Neural progenitor cell (in vitro differentiated cells): ENCODE data around the gene SIRT7.

Experiments used
- CTCF ChIP-seq: fragments of 200-600 bp; sonication (generic); IDR thresholded peaks from 2 replicates; pipeline ENCODE4 v1.5.1; 2017; ENCODE audit warnings: antibody characterized with exemption, mild to moderate bottlenecking
- EZH2 ChIP-seq: fragments of 200-600 bp; sonication (generic); IDR thresholded peaks from 2 replicates; pipeline ENCODE4 v1.6.1; 2017; ENCODE audit warnings: antibody characterized with exemption, mild to moderate bottlenecking, moderate library complexity
- EZH2phosphoT487 ChIP-seq: fragments of 200-600 bp; sonication (generic); IDR thresholded peaks from 2 replicates; pipeline ENCODE4 v1.6.1; 2017; ENCODE audit warnings: antibody characterized with exemption

DNA sequence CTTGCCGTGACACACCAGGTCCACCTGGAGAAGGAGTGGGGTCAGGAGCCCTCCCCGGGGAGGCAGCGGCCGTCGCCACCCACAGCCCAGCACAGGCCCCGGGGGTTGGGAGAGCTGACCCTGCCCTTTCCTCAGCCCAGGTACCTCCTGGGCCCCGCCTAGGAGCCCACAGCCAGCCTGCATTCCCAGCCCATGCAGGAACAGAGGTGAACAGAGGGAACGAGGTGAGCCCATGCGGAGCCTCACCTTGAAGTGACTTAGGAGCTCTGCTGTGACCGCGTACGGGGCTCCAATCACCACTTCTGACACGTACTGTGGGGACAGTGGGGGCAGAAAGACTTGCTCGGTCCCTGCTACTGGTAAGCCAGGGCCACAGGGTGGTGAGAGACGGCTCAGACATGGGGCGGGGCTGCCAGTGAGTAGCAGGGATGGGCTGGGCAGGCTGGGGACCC, 12.5 kb downstream of the SIRT7 start:
- TF ChIP-seq EZH2, result no peak
- no peak for TF ChIP-seq CTCF
- TF ChIP-seq EZH2phosphoT487, result no peak
